GM18868 (cell line): ENCODE data around the gene BCL11A.
A peak's percentile ranks its signal among the peaks of the same experiment; 100 is the strongest.

ENCODE experiments used
- ATAC-seq: cut with Tn5 transposase; IDR thresholded peaks from one replicate; pipeline ENCODE4 v1.9.1; 2021; ENCODE audit warnings: mild to moderate bottlenecking, moderate library complexity; ENCODE audit not compliant: unreplicated experiment

The BCL11A gene

GRCh38 chr2:60546756-60547420, 6.6 kb downstream of the BCL11A start:
- ATAC-seq, result no peak

DNA sequence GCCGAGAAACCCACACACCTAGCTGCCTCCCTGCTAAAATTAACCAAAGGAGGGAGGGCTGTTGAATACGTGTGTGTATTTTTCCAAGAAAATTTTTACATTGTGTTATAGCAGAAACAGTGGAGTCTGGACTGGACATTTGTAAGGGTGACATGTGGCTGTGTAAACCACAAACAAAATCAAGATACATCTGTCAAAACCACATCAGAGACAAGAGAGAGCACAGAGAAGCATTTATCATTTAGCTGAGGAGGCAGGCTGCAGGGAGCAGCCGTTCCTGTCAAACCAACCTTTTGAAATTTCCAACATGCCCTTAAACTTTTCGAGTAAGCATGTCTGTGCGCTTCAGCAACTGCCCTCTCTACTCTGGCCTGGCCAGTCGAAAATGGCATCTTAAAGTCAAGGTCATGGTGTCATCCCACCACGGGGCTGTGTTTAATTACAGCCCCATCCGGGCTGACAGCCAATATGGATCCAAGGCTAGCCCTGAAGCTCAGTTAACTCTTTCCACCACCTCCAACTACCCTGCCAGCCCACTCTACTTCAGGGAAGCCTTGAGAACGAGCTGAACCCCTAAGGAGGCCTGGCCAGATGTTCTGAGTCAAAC, 8.4 kb downstream of the BCL11A start:
- peak; percentile 31 for ATAC-seq

- peak; percentile 38 for ATAC-seq
These were observed 9.4 kb downstream of the BCL11A start for GRCh38 chr2:60544062-60544461.

DNA sequence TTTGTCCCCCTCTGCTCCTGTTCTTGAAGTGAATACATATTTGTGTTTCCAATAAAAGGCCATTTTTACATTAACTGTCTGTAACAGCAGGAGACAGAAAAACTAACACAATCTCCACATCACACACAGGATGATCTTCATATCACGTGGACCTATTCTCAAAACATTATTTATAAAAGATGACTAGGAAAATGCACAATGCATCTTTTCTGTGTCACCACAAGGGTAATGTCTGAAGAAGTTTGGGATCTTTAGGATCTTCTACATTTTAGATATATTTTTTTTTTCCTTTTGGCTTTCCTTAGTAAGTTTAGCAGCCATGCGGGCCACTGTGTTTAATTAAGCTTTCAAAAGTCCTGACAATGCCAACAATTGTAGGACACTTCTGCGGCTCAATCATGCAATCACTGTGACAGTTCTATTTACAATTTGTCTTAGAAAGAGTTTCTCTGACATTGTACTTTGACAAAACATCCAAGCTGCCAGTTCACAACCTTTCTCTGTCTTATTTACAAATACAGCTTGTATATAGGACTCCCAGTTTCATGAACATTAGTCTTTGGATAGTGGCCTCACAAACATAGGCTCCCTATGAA, 12.3 kb downstream of the BCL11A start:
- no peak for ATAC-seq

- no peak for ATAC-seq
These were observed 13.4 kb downstream of the BCL11A start for GRCh38 chr2:60540074-60540473.

GRCh38 chr2:60539140-60539539, 14.3 kb downstream of the BCL11A start:
- ATAC-seq, result no peak

GRCh38 chr2:60538101-60538500, 15.4 kb downstream of the BCL11A start:
- no peak for ATAC-seq

GRCh38 chr2:60536746-60537145, 16.7 kb downstream of the BCL11A start:
- ATAC-seq, result no peak

DNA sequence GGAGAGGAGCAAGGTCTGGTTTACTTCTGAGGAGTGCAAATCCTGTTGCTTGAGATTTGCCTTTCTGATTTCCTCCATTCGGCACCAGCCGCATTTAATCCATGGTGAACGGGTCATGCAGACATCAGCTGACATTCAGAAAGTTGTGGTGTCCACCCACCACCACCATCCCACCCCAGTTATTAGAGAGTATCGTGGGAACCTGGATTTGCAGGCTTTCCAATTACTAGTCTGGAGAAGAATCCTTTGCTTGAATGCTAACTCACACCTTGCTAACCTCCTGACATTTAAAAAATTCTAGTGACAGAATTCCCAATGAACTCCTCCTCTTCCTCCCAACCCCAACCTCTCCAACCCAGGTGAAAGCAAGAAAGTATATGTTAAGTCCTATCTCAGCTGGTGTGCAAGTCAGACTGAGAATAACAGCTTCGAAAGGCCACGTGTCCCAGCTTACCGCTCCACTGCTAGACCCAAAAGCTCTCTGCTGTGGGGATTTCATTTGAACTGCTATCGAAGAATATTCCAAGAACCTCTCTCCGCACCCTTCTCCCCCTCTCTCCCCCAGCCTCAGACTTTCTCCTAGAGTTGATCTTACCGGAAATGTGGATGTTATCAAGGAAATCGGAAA, 17.7 kb downstream of the BCL11A start:
- ATAC-seq, result peak; percentile 83

DNA sequence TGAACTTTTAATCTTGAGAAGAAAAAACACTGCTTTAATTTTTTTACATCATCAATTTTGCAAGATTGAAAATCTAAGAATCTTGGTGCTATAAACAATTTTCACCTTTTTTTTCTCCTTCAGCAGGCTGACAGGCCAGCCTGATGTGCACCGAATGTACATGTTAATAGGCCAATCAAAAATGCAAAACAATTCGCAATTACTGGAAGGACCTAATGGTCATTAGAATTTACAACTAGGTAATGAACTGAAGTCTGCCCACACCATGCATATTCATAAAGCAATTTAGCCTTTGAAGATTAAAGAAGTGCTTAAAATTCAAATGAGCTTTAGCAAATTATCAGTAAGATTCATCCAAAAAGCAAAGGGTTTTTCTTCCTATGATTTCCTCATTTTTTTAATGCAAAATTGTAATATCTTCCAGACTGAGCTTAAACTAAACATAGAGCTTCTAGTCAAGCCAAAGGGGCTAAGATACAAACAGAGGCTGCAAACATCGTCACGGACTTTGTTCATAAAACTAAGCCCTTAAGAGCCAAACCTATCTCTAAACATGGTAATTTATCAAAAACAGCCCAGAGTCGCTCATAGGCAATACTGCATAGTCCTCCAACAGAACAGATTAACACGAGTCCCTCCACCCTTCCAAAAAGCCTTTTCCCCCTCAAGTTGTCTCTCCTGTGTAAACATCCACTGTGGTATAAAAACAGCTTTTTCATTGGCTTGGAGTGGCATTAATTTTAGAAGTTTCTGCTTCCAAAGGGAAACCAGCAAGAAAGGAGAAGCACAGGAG, 18.4 kb downstream of the BCL11A start:
- no peak for ATAC-seq

DNA sequence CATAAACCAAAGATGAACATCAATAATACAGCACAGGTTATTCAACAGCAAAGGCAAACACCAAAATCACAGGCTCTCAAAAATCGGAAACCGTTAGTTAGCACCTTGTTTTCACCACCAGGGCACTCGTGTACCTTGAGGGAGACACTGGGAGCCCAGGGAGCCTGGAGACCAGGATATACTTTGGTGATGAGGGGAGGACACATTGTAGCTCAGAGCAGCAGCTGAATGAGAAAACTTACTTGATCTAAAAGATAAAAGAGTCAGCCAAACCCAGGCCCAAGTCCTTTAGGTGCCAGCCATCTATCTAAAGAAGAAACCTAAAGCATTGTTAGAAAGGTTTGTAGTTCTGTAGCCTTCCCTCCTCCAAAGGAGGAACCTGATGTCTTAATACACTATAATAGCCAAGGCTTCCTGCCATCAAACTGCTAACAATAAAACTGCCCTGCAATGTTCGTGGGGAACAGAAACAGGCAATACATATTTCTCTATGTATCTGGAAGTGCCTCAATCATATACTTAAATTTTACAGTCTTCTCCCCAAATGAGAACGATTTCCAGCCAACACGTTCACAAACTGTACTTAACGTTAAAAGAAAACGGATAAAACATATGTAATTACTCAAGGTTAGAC, 19.3 kb downstream of the BCL11A start:
- no peak for ATAC-seq

DNA sequence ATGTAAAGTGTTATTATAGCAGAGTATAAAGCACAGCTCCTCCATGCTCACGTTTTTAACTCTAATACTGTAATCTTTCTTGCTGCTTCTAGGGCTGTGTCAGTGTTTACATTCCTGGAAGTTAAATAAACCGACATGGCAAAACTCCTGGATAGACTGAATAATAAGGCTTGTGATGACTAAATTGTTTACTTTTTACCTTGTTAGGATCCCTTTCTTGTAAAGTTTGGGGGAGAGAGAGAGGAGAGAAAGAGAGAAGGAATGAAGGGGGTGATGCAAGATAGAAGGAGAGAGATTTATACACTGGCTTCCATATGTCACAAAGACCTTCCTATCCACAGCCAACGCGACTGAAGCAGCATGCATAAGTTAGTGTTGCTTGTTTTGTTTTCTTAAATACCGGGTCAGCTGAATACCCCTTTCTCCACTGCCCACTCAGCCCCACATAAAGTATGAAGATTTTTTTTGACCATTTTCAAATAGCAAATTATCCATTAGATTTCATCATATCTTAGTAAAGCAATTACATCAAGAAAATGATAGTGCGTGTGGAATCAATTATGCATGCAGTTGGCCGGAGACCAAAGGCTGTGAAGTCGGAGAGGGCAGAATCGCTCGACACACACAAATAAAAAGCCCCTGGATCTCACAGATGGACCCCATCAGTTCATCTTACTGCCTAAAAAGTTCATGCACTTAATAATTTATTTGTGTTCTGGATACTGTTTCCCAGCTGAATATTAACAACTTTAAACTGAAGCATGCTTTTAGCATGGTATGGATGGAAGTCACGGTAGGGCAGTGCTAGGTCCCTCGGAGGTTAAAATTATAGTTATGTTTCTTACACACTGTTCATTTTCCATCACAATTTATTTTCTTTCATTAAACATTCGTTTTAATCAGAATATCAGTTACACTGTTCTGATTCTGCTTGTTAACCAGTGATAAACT, 20.1 kb downstream of the BCL11A start:
- no peak for ATAC-seq

- ATAC-seq, result no peak
These were observed 21.0 kb downstream of the BCL11A start for GRCh38 chr2:60532421-60532820.

GRCh38 chr2:60531701-60532133, 21.7 kb downstream of the BCL11A start:
- no peak for ATAC-seq

- peak; percentile 48 for ATAC-seq
These were observed 22.7 kb downstream of the BCL11A start for GRCh38 chr2:60530660-60531281.

DNA sequence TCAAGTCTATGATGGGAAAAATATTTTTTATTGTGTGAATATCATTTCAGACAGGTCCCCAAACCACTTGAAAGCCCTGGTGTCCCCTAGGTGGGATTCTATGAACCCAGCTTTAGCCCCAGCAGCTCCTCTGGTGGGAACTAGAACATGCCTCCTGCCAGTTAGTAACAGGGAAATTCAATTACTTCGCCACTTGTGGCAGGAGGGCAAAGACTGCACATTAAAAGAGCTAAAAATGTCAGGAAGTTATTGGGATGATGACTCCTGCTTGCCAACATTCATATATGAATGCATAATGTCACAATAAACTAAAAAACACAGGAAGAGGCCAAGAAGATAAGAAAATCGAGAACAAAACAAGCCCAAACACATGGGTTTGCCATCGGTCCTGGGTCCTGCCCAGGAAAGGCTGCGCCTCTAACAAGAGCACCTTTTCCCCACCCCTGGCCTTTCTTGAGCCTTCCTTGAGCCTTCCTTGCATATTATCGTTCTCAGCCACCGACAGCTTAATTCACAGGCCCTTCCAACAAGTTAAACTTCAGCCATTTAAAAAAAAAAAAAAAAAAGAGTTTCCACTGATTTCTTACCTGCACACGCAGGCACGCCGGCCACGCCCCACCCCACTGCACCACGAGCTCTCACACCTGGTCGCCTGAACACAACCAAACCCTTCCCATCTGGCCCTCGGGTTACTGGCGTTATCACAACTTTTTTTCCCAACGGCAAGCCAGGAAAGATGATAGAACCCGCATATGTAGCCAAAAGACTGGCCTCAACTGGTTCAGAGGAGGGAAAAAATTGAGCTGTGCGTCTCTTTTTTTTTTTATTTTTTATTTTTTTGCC, 23.4 kb downstream of the BCL11A start:
- no peak for ATAC-seq

DNA sequence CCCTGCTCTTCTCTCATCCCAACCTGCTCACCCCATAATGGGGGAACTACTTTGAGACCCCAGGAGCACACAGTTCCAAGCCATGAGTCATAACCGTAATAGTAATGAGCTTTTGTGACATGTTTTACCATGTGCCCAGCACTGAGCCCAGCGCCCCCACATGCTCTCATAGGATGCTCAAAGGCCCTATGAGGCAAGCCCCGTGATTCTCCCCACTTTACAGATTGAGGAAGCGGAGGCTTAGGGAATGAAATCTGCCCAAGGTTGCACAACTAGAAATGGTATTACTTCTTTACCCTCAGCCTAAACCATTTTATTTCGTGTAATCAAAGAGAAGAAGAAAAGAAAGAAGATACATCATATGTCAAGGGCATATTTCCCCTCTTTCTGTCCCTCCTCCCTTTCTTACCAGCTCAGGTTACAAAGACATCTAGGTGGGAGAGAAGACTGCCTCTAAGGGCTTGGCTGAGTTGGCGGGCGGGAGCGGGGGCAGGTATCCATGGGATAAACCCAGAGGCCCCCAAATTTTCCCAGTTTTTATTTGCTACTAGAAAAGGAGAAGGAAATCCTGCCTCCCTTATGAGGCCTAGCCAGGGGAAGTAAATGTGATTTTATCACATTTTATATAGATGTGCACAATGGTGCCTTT, 24.2 kb downstream of the BCL11A start:
- no peak for ATAC-seq
